Measurements from ENCODE around the gene CST8. TPM values are rescaled to one million over a fixed set of nuclear protein-coding genes. Genes with fewer than 3 reads are reported as not detected.
"Not testable (repeated sequence)": the region's sequence is repeated elsewhere in the genome, so short reads cannot be mapped to it uniquely, and the experiment has no call there.

Gene CST8
- total RNA-seq (2014; rRNA removed; shearing (Covaris generic)) = not detected in 2 replicates

GRCh38 chr20:23490817-23491216 is at the start of gene CST8:
TSS of gene CST8 (plus strand) at chr20:23491117. CDS start at chr20:23491668, 551 bp downstream.
- no peak for DNase-seq (ENCODE audit: low spot score)

- DNase-seq (ENCODE audit: low spot score) = peak; percentile 90
These were observed 49.0 kb upstream of the CST8 start for GRCh38 chr20:23441850-23442313.

GRCh38 chr20:23442436-23442835 is 48.5 kb upstream of the CST8 start:
- no peak for DNase-seq (ENCODE audit: low spot score)

GRCh38 chr20:23444859-23445258 is 46.1 kb upstream of the CST8 start:
- no peak for DNase-seq (ENCODE audit: low spot score)

DNA sequence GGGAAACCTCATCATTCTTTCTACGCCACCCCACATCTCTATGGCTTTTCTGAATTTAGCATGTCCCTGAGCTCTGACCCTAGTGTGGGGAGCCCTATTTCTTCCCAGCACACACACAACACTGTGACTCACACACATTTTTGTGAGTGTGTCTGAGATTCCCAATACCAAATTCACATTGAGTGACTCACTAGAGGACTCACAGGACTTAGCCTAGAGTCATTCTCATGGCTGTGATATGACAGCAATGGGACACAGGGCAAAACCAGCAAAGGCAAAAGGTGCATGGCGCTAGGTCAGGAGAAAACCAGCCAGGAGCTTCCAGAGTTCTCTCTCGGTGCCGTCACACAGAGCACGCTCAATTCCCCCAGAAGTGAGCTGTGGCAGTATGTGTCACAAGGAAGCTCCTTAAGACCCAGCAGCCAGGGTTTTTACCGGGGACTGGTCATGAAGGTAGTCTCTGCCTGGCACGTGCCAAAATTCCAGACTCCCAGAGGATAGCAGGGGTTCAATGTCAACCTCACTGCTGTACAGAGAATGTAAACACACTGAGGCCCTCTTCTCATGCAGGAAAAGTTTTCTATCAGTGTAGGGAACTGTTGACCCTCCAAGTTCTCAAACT is 45.2 kb upstream of the CST8 start:
- no peak for DNase-seq (ENCODE audit: low spot score)

- DNase-seq (ENCODE audit: low spot score) = peak; percentile 72
These were observed 44.4 kb upstream of the CST8 start for GRCh38 chr20:23446505-23446904.

DNA sequence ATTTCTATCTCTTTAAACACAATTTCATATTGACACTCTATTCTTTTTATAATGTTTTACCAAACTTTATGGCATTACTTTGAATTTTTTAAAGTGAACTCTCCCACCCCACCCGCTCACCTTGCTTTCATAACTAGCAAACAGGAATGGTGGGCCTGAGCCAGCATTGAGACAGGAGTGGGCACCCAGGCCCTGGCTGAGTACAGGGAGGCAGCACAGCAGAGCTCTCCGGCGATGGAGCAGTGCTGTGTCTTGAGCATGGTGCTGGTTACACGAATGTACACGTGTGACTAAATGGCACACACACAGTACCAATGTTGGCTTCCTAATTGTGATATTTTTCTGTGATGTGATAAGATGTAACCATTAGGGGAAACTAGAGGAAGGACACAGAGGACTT is 42.8 kb upstream of the CST8 start:
- no peak for DNase-seq (ENCODE audit: low spot score)

DNA sequence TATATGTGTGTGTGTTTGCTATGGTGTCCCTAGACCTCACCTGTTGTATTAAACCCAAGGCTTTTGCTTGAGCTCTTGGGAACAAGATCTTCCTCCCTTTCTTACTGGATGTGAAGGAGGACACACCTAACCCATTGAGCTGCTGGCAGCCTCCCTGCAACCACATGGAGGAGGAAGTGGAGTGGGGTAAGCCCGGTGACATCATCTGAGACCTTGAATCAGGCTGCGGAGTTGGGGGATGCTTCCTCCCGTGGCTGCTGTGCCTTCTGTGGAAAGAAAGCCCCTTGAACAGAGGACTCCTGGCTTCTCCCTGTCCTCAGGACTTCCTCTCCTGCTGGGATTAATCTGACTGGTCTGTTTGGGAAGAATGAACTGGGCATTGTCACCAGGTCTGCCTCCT is 41.5 kb upstream of the CST8 start:
- no peak for DNase-seq (ENCODE audit: low spot score)

GRCh38 chr20:23450877-23451276 is 40.0 kb upstream of the CST8 start:
- no peak for DNase-seq (ENCODE audit: low spot score)

DNA sequence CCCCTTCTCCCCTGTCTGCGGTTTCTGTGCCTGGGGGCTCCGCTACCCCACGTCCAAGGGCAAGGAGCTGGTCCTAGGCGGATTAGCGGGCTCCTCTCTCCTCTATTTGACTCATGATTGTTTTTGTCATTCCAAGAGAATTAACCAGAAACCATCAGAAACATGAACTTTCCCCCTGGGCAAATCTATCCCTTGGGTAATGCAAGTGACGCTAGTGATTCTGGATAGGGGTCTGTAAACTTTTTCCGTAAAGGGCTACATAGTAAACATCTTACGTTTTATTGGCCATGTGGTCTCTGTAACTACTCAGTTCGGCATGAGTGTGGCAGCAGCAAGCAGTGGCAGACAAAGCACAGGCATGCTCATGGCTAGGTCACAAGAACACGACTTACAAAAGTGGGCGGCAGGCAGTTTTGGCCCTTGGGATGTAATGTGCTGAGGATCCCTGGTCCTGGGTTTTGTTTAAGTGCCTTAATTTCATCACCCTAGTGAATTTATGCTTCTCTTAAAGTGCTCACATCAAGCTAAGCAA is 38.9 kb upstream of the CST8 start:
- DNase-seq (ENCODE audit: low spot score) = no peak

- no peak for DNase-seq (ENCODE audit: low spot score)
These were observed 38.1 kb upstream of the CST8 start, which contains the start of gene CST11 for GRCh38 chr20:23452776-23453175. TSS of gene CST11 (minus strand) at chr20:23452876. CDS start at chr20:23452811, 65 bp downstream.

DNA sequence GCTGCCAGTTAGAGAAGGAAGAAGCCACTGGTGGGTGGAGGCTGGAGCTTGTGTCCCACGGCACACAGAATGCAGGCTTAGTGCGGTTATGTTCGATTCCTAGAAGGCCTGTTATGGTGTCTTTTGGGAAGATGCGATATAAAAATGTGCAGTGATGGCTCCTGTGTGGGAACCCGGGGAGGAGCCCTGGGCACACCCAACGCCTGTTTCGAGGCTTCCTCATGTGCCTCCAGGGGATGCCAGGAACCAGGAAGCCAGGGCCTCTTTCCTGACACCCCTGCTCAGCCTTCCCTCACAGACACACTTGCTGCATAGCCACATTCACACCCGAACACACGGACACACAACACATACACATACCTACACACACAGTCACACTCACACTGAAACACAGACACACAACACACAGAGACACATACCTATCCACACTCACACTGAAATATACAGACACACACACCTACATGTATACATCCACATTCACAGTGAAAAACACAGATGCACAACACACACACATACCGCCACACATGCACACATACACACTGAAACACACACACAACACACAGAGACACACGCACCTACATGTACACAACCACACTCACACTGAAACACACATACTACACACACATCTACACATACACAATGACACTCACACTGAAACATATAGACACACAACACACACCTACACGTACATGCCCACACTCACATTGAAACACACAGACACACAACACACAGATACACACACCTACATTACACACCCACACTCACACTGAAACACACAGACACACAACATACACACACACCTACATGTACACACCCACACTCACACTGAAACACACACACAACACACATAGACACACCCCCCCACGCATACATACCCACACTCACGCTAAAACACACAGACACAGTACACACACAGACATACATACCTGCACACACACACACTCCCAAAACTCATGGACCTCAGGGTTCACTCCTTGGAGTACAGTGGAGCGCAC is 37.1 kb upstream of the CST8 start:
- no peak for DNase-seq (ENCODE audit: low spot score)

GRCh38 chr20:23454816-23455215 is 36.1 kb upstream of the CST8 start:
- no peak for DNase-seq (ENCODE audit: low spot score)

- DNase-seq (ENCODE audit: low spot score) = no peak
These were observed 35.3 kb upstream of the CST8 start for GRCh38 chr20:23455639-23456038.

GRCh38 chr20:23456409-23456808 is 34.5 kb upstream of the CST8 start:
- no peak for DNase-seq (ENCODE audit: low spot score)

GRCh38 chr20:23456873-23457272 is 34.0 kb upstream of the CST8 start:
- DNase-seq (ENCODE audit: low spot score) = no peak

GRCh38 chr20:23459461-23460150 is 31.3 kb upstream of the CST8 start:
- no peak for DNase-seq (ENCODE audit: low spot score)

GRCh38 chr20:23461180-23461579 is 29.7 kb upstream of the CST8 start:
- DNase-seq (ENCODE audit: low spot score) = no peak

DNA sequence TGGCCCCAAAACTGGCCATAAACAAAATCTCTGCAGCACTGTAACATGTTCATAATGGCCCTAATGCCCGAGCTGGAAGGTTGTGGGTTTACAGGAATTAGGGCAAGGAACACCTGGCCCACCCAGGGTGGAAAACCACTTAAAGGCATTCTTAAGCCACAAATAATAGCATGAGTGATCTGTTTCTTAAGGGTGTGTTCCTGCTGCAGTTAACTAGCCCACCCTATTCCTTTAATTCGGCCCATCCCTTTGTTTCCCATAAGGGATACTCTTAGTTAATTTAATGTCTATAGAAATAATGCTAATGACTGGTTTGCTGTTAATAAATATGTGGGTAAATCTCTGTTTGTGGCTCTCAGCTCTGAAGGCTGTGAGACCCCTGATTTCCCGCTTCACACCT is 24.0 kb upstream of the CST8 start:
- DNase-seq (ENCODE audit: low spot score) = not testable (repeated sequence)

DNA sequence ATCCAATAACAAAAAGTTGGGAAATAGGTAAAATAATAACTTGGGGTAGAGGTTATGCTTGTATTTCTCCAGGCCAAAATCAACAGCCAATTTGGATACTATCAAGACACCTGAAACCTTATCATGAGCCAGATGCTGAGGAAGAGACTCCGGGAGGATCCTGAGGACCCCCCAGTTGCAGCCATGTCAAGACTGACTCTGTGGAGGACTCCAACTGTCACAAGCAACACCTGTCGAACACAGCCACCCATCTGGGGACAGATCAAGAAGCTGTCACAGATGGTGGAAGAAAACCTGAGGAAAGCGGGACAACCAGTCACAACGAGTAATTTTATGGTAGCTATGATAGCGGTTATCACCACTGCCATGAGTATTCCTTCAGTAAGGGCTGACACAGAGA is 18.6 kb upstream of the CST8 start:
- not testable (repeated sequence) for DNase-seq (ENCODE audit: low spot score)

GRCh38 chr20:23473293-23473692 is 17.6 kb upstream of the CST8 start:
- DNase-seq (ENCODE audit: low spot score) = not testable (repeated sequence)

GRCh38 chr20:23475395-23475794 is 15.5 kb upstream of the CST8 start:
- no peak for DNase-seq (ENCODE audit: low spot score)

Measured in HT-29 (cell line).